Stimulated activated CD8-positive, alpha-beta memory T cell treated with anti-CD3 and anti-CD28 coated beads, Interleukin-12 subunit alpha, Interleukin-12 subunit beta, amount 100 ng/mL, for 24 hours (primary cell): Measurements from ENCODE around the gene KIRREL3.
A peak's percentile ranks its signal among the peaks of the same experiment; 100 is the strongest.

ENCODE experiments used
- DNase-seq: peaks from one replicate; pipeline ENCODE4 v3.0.0-alpha.2; 2020; ENCODE audit errors: extremely low read depth

KIRREL3 gene

DNA sequence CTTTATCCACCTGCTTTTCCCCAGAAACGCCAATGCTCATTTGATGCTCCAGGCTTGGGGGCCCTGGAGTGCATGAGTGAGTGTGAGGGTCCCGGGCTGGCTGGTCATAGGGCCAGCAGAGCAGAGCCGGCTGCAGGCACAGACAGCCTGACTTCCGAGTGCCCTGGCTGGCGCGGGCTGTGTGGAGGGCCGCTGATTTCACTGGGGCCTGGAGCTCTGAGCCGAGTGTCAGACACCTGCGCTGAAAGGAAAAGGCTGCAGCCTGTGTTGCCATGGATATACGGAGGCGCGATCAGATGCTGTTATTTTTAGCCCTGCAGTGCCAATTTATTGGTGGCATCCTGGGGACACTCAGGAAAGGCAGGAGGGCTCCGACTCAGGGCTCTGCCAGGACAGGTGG lies 557.5 kb downstream of the KIRREL3 start:
- DNase-seq: no peak

DNA sequence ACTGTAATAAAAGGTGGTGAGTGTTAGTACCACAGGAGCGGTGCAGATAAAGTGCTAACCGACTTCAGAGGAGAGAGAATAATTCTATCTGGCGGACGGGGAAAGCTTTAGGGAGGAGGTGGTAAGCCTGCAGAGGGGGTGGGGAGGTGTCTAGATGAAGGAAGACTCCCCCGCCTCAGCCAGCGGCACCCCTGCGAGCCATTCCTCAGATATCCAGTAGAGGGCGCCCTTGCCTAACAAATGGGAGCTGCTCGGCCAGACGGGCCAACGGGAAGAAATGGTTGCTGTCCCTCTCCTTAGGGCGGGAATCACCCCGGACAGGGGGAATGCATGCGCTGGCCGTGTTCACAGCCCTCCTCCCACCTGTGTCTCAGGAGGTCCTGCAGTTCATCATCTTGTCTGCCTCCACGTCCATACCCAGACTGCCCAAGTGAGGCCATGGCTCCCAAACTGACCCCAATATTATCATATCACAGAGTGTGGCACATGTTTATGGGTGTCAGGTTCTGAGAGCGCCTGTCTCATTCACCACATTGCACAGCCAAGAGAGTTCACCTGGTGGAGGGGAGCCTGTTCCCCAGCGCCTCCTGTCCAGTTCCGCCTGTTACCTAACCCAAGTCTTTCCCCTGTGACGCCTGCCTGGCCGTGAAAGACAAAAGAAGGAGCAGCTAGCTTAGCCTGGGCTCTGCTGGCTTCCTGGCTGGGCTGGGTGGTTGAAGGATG lies 559.6 kb downstream of the KIRREL3 start:
- DNase-seq: peak; percentile 20

DNA sequence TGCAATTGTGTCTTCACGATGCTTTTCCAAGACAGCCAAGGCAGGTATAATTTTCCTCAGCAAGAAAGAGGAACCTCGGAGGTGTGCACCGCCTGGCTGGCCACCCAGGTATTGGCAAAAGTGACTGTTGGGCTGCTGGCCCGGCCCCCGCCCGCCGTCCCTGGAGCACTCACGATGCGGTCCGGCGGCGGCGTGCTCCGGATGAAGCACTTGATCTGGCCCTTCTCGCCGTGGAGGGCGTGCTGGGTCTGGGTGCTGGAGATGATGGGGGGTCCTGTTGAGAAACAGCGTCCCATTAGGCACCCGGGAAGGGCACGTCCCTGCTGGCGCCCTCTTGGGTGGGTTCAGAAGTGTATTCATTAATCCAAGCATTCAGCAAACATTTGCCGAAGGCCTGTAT lies 560.3 kb downstream of the KIRREL3 start:
- no peak for DNase-seq

DNA sequence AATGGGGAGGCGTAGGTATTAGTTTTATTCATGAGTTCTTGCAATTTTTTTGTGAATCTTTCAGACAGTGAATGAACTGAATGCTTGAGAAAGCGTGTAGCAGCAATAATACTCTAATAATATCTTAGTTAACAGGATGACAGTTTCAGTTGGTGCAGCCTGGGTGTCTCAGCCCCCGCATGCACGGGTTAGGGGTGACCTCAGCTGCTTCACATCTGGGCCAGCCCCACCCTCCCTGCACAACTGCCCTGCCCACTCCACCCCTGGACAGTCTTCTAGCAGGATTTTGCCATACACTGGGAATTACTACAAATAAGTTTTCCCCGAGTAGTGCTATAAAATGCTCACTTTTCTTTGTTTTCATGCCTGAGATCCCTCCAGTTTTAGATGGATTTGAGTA lies 561.9 kb downstream of the KIRREL3 start:
- DNase-seq: no peak

DNA sequence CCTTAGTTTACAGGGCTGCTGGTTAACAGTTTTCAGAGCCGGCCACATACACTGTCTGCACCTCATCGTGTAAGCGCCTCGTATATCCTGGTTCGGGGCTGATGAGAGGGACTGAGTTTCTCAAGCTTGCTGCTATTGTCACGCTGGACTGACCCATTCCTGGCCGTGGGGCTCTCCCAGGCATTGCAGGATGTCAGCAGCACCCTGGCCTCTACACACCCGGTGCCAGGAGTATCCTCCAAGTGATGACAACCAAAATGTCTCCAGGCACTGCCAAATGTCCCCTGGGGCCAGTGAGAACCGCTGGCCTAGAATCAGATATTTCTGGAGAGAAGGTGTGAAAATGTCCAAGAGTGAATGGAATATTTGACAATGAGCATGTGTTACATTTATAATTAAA lies 562.3 kb downstream of the KIRREL3 start:
- DNase-seq: no peak

DNA sequence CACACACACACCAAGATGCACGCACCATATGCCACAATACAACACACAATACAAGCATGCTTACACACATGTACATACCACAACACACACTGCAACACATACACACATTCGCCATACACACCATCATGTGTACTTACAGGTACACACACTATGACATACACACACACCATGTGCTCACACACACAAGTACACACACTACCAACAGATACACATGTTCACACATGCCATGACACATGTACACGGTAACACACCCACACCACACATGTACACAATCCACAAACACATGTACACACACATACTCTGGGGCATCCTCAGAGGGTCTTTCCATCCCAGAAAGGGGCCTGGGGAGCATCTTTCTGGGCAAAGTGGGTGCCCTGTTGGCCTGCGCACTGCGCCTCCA lies 562.8 kb downstream of the KIRREL3 start:
- DNase-seq: no peak

DNA sequence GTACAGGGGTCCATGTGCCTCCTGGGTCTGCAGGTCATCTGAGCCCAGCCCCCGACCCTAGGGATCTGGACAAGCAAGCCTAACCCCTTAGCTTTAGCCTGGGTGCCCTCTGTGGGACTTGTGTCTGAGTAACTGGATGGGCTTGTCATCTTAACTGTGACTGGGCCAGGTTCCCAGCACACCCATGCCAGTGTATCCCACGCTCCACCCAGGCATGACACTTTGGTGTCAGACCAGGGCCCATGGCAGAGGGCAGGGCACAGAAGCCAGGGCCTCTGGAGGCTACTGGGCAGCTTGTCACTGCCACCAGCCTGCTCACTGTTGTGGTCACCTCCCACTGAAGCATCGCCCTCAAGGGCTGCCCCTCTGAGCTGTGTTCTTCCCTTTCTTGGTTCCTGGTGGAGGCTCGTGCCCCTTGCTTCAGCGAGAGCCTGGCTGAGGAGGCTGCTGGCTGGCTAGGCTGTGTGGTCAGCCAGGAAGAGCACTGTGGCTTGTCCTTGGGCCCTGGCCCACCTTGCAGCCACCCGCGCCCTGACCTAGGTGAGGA lies 564.3 kb downstream of the KIRREL3 start:
- DNase-seq: no peak

DNA sequence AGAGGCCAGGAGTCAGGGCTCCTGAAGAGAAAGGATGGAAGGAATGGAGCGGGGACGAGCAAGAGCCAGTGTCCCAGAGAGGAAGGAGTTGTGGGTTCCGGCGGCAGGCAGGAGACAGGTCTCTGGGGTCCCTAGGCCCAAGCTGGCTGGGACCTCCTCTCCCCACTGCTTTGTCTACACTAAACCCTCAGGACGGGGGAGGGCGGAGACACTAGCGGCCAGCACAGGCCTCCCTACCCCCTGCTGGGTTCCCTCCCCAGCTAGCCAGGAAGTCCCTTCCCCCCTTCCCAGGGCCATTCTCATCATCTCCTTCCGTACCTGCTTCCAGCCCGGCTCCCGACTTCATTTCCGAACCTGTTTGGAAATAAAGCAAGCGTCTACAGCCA lies 565.6 kb downstream of the KIRREL3 start:
- DNase-seq: no peak

DNA sequence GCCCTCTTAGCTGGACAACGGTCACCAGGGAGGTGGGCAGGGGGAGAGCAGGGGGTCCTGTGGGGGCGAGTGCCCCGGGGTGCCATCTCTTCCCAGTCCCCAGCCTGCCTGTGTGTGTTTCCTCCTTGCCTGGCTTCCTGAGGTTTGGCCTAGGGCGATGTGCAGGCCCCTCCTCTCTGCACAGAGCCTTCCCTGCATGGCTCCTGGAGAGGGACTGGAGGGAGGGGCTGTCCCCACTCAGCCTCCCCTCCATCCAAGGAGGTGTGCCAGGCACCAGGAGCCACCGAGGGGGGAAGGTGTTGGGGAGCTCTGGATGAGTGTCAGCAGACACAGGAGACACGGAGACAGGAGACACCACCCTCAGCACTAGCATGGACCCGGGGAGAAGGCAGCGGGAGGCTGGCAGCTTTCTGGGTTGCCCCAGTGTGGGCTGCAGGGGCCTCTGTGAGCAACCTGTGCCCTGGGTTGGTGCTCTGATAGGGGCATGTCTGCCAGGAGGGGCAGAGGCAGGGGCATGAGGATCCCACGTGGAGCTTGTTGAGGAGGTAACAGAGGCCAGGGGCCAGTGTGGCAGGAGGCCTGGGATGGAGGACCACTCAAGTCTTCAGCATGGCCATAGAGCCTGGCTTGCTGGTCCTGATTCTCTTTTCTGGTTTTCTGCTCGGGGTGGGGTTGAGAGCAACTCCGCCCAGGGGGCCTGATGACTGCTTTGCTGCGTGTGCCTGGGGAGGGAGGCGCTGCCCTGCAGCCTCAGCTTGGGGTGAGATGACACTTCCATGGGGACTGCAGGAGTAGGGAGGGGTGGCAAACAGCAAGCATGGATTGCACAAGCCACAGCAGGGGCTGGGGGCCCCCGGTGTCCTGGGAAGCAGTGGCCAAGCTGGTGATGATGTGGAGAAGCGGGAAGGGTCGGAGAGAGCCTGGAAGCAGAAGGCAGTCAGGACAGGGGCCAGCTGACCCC lies 566.3 kb downstream of the KIRREL3 start:
- DNase-seq: no peak

DNA sequence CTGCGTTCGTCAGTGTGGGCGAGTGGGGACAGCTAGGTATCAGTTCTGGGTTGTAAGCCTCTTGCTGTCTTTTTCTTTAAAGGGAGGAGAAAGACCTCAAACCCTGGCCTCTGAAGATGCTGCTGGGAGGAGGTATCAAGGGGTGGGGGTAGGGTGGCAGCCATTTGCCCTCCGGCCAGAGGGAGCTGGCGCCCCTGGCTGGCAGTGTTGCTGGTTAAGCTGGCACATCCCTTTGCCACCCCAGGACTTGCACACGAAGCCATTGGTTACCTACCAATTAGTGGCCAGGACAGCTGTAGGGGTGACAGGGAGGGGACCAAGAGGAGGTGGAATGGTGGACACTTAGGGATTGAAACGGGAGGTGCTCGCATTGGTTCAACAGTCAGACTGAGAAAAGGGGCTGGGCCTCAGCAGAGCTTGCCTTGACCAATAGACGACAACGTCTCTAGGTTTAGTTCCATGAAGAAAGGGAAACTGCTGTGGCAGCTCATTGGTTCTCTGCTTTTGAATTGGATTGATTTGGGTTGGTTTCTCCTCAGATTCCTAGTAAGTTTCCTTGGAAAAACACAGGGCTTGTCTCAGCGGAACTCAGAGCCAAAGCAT lies 567.2 kb downstream of the KIRREL3 start:
- no peak for DNase-seq

DNA sequence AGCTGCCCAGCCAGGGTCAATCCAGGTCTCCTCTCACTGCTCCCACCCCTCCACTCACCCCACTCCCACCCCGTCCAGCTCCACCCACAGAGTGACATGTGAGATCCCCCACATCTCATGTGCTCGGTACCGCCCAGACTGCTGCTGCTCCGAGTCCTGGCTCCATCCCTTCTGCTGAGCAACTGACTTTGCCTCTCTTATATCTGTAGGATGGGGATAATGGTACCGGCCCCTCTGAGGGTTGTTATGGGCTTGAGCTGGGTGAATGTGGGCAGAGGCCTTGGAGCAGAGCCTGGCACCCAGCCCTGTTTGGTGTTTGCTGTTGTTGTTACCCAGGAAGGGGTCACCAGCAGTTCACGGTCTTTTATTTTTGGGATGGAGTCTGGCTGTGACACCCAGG lies 568.0 kb downstream of the KIRREL3 start:
- DNase-seq: no peak

DNA sequence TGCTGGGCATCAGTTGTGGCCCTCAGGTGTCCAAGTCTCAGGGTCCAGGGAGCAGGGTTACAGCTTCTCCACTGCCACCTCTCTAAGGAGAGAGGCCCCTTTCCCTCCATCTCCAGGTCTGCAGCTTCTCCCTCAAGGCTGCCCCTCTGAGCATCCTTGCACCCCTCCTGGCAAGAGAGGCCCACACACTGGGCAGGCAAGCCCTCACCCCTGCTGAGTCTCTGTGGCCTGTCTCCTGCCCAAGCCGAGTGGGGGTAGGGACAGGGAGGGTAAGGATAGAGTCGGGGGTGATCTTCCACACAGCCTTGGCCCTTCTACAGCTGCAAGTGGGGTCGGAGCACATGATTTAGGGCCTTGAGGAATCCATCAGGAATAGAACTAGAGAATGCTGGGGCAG lies 568.5 kb downstream of the KIRREL3 start:
- no peak for DNase-seq

DNA sequence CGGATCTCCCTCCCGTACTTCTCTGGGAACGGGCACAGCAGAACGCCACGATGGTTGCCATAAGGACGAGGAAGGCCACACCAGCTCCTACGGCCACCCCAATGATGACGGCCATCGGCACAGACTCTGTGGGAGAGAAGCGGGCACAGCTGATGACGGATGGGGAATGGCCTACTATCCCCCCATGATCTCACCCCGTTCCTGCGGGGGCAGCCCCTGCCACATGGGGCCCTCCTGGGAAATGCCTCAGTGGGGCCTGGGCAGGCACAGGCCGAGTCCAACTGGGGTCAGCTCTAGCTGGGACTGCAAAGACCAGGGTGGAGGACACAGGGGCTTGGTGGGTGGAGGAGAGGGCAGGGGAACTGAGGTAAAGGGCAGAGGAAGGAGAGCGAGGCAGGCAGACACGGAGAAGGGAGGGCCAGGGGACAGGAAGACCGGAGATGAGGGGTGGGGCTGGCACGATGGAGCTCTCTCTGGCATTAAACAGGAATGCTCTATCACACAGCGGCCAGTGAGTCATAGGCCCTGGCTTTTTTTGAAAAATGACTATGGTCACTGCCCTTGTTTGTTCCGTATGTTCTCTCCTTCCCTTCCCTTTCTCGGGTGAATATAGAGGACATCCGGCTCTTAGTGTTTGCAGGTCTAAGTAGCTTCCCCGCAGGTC lies 569.0 kb downstream of the KIRREL3 start:
- DNase-seq: no peak

DNA sequence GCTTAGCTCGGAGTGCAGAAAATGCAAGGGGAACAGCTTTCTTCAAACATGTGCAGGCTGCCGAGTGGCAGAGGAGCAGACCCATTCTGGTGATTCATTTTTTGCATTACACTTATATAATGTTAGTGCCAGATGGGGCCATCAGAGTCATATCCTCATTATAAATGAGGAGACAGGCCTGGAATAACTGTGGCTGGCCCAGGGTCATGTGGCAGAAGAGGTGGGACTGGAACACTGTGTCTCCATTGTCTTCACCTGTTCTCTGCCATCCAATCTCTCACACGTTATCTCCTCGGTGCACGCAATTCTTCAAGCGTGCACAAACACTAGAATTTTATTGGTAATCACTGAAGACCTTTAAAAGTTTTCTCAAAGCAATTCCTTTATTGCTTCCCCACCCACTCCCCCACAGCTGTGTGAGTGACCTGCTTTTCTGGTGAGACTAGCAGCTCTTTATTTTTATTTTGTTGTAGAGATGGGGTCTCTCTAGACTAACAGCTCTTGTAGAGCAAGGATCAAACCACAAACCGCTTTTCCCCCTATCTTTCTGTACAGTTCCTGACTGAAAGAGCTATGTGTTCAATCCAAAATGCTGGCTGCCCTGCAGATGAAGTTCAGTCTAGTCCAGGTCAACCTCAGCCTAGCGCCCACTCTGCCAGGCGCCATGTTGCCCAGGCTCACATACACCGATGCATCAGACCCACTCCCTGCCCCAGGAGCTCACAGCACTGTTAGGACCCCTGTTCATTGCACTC lies 569.8 kb downstream of the KIRREL3 start:
- DNase-seq: no peak

DNA sequence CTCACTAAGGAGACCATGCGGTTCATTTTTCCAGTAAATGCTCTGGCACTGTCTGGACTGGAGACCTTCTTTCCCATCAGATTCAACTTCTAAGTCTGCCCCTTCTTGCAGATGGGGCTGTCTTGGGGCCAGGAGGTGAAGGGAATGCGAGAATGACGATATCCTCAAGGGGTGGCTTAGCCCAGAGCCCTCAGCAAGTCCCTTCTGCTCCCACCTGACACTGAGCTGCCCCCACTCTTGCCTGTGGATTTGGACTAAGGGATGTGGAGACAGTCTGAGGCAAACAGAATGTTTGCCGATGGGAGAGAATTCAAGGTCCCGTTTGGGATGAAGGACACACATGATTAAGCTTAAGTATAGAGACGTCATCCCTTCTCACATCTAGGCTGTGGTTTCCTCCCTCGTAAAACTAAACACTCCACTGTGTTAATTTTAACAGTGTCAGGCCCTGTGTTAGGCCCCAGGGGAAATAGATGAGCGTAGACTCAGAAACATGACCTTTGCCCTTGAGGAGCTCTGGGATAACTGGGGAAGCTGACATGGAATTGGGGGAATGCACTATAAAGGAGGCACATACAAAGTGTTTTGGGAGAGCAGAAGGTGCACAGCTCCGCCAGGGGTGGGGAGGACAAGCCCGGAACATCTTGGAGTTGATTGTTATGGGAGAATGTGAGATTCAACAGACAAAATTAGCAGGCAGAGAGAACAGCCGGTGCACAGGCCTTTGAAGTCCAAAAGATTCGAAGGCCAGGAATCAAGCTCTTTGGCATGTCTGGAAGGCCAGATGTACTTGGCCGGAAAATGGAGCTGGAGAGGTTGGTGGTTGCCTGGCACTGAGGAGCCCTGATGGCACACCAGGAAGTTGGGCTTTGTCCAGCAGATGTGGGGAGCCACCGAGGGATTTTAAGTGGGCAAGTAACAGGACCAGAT lies 573.5 kb downstream of the KIRREL3 start:
- DNase-seq: no peak

DNA sequence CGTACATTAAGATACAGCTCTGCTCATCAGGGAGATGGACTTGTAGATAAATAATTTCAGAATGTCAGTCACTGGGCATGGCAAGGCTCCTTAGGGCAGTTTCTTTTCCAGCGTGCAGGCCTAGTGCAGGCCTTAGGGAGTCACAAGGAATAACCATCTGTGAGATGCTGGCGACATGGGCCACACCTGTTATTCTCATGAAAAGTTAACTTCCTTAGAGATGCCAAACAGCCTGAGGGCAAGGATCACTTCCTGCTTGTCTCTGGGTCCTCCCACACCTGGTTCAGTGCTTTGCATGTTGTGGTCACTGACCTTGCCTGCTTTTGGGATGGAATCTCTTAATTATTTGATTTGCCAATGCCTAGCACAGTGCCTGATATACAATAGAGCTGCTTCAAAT lies 574.5 kb downstream of the KIRREL3 start:
- no peak for DNase-seq

DNA sequence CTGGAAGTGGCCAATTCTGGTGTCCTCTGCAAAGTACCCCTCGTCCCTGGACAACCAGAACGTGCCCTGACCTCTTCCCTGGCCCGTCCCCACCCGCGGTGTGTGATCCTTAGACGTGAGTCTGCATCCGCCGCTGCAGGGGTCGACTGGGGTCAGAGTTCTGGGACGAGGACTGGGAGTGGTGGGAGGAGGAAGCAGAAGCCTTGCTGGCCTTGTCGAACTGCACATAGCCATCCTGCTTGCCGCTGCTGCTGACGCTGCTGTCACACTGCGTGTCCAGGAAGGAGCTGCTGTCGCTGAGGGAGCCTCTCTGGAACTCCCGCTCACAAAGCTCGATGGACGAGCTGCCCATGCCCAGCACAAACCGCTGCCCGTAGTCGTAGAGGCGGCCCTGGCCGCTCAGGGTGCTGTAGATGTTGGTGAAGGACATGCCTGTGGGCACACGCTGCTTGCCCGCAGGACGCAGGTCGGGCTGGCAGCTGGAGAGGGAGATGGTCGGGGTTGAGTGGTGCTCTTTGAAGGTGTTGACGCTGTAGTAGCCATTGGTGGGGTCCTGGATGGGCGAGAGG lies 576.0 kb downstream of the KIRREL3 start:
- no peak for DNase-seq

DNA sequence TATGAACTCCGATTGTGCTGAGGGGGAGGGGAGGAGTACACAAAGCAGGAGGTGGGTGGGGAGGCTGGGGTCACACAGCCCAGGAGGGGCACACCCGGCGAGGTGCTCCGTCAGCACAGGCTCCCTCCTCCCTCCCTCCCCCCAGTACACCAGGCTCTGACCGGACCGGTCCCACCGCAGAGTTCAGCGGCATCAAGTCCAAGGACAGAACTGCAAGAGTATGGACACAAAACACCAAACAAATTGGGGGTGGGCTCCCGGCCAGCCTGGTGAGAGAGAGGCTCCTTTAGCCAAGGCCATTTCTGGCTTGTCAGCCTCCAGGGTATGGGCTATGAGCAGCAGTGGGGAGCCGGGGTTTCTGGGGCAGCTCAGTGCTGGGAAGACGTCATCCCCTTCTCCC lies 576.8 kb downstream of the KIRREL3 start:
- no peak for DNase-seq

DNA sequence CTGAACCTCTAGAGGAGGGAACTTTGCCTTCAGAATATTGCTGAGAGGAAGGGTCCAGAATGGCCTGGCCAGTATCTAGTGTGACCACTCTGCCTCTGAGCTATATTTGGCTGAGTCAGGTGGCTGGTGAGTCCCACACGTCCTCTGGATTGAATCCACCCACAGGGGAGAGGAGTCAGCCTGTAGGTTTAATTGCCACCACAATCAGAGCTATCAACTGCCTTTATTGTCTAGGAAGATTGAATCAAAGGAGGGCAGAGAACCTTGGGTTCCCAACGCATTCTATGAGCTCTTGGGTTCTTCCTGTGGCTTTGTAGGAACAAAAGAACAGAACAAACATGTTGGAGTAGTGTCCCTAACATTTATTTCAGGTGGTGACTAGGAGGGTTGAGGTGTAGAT lies 577.4 kb downstream of the KIRREL3 start:
- DNase-seq: no peak

DNA sequence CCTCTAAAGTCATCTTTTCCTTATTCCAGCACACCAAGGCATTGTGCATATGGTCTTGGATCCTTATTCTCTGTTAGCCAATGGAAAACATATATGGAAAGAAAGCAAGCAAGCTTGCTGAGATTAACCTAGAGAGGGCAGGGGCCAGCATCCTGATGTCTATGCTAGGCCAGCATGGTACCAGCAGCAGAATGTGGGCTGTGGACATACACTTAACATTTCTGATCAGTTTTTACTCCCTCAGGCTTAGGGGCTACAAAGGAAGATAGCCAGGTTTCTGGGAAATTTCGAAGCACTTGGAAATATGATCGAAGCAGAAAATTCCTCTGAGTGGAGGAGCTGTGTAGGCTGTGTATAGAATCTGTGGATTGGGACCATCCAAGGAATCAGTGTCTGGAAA lies 578.1 kb downstream of the KIRREL3 start:
- no peak for DNase-seq
